HEK293T (cell line): ENCODE data around the gene SRRD.

Experiments
- CTCF ChIA-PET: fragments of 350-600 bp; formaldehyde crosslinking; extraction: SDS; loops from one replicate; lab custom pipeline; 2021; ENCODE audit warnings: antibody characterized with exemption, inconsistent platforms; lab: Yijun Ruan, JAX
- POLR2A ChIA-PET: fragments of 350-600 bp; formaldehyde crosslinking; extraction: SDS; loops from one replicate; lab custom pipeline; 2020; ENCODE audit warnings: antibody characterized with exemption, inconsistent platforms; lab: Yijun Ruan, JAX
- DNase-seq: peaks from one replicate; pipeline ENCODE4 v3.0.0; 2012; ENCODE audit warnings: mixed read lengths; ENCODE audit errors: extremely low spot score
- ARNT ChIP-seq: fragments of 450-650 bp; IDR thresholded peaks from 2 replicates; pipeline ENCODE4 v1.6.1; 2017; ENCODE audit warnings: mild to moderate bottlenecking
- BHLHE40 ChIP-seq: fragments of 450-650 bp; IDR thresholded peaks from 2 replicates; pipeline ENCODE4 v1.6.1; 2016; ENCODE audit warnings: mild to moderate bottlenecking, moderate library complexity, borderline replicate concordance
- CTBP1 ChIP-seq: fragments of 450-650 bp; IDR thresholded peaks from 2 replicates; pipeline ENCODE4 v1.6.1; 2016; ENCODE audit warnings: borderline replicate concordance
- ELF4 ChIP-seq: fragments of 450-650 bp; IDR thresholded peaks from 2 replicates; pipeline ENCODE4 v1.6.1; 2017; ENCODE audit warnings: antibody characterized with exemption
- FOXA1 ChIP-seq: fragments of 450-650 bp; IDR thresholded peaks from 2 replicates; pipeline ENCODE4 v1.6.1; 2016; ENCODE audit warnings: mild to moderate bottlenecking
- FOXK2 ChIP-seq: fragments of 450-650 bp; IDR thresholded peaks from 2 replicates; pipeline ENCODE4 v1.6.1; 2016; ENCODE audit warnings: mild to moderate bottlenecking
- FOXM1 ChIP-seq: fragments of 450-650 bp; IDR thresholded peaks from 2 replicates; pipeline ENCODE4 v1.6.1; 2017; ENCODE audit warnings: mild to moderate bottlenecking, borderline replicate concordance
- HDGF ChIP-seq: fragments of 450-650 bp; IDR thresholded peaks from 2 replicates; pipeline ENCODE4 v1.6.1; 2017; ENCODE audit warnings: antibody characterized with exemption, borderline replicate concordance
- L3MBTL2 ChIP-seq: fragments of 450-650 bp; conservative IDR thresholded peaks from 2 replicates; pipeline ENCODE4 v1.6.1; 2016; ENCODE audit warnings: mild to moderate bottlenecking
- LEF1 ChIP-seq: fragments of 450-650 bp; IDR thresholded peaks from 2 replicates; pipeline ENCODE4 v1.6.1; 2017; ENCODE audit warnings: mild to moderate bottlenecking, borderline replicate concordance
- NFRKB ChIP-seq: fragments of 450-650 bp; IDR thresholded peaks from 2 replicates; pipeline ENCODE4 v1.6.1; 2016; ENCODE audit warnings: mild to moderate bottlenecking, moderate library complexity
- PKNOX1 ChIP-seq: fragments of 450-650 bp; IDR thresholded peaks from 2 replicates; pipeline ENCODE4 v1.6.1; 2016
- SP1 ChIP-seq: fragments of 450-650 bp; IDR thresholded peaks from 2 replicates; pipeline ENCODE4 v1.6.1; 2017
- SUZ12 ChIP-seq: fragments of 450-650 bp; IDR thresholded peaks from 2 replicates; pipeline ENCODE4 v1.6.1; 2016; ENCODE audit warnings: mild to moderate bottlenecking
- TARDBP ChIP-seq: fragments of 450-650 bp; IDR thresholded peaks from 2 replicates; pipeline ENCODE4 v1.6.1; 2016
- ZNF384 ChIP-seq: fragments of 450-650 bp; IDR thresholded peaks from 2 replicates; pipeline ENCODE4 v1.6.1; 2016

The SRRD gene

GRCh38 chr22:26529345-26529744 is 45.7 kb downstream of the SRRD start:
- no peak for DNase-seq
- CTCF ChIA-PET: no interaction called here
- POLR2A ChIA-PET: no interaction called here
- TF ChIP-seq ELF4 (no peak), BHLHE40 (no peak), TARDBP (no peak)

GRCh38 chr22:26534171-26534855 is 50.6 kb downstream of the SRRD start:
- ChIA-PET POLR2A (no interaction called here), CTCF (no interaction called here)
- TF ChIP-seq TARDBP (no peak), HDGF (no peak), ELF4 (no peak), ARNT (no peak), PKNOX1 (no peak), NFRKB (no peak), FOXK2 (no peak), BHLHE40 (no peak), L3MBTL2 (no peak), CTBP1 (no peak), LEF1 (no peak), FOXA1 (no peak), FOXM1 (no peak), SP1 (no peak)
- DNase-seq: no peak

- POLR2A ChIA-PET: no interaction called here
- CTCF ChIA-PET: no interaction called here
- TF ChIP-seq LEF1 (no peak), ZNF384 (no peak), NFRKB (no peak), FOXM1 (no peak), CTBP1 (no peak), HDGF (no peak), L3MBTL2 (no peak), SP1 (no peak), TARDBP (no peak), ELF4 (no peak), SUZ12 (no peak), FOXA1 (no peak), ARNT (no peak), FOXK2 (no peak), BHLHE40 (no peak), PKNOX1 (no peak)
- no peak for DNase-seq
Observed at GRCh38 chr22:26534874-26535602, 51.4 kb downstream of the SRRD start.

- ChIA-PET POLR2A (no interaction called here), CTCF (no interaction called here)
- DNase-seq: no peak
- no peak for TF ChIP-seq SUZ12
- TF ChIP-seq ZNF384: no peak
- no peak for TF ChIP-seq BHLHE40
- no peak for TF ChIP-seq NFRKB
- TF ChIP-seq FOXK2: no peak
- no peak for TF ChIP-seq FOXA1
- no peak for TF ChIP-seq TARDBP
- TF ChIP-seq PKNOX1: no peak
- no peak for TF ChIP-seq FOXM1
- no peak for TF ChIP-seq SP1
- no peak for TF ChIP-seq ARNT
- no peak for TF ChIP-seq ELF4
- no peak for TF ChIP-seq HDGF
- TF ChIP-seq L3MBTL2: no peak
- TF ChIP-seq CTBP1: no peak
- TF ChIP-seq LEF1: no peak
Observed at GRCh38 chr22:26535603-26535908, 51.9 kb downstream of the SRRD start.

GRCh38 chr22:26536056-26536761 is 52.5 kb downstream of the SRRD start:
- ChIA-PET CTCF (no interaction called here), POLR2A (no interaction called here)
- TF ChIP-seq FOXM1 (no peak), LEF1 (no peak), NFRKB (no peak), TARDBP (no peak), SUZ12 (no peak), ELF4 (no peak), ARNT (no peak), CTBP1 (no peak), HDGF (no peak), FOXK2 (no peak)
- DNase-seq: no peak

- POLR2A ChIA-PET: no interaction called here
- CTCF ChIA-PET: no interaction called here
- DNase-seq: no peak
- no peak for TF ChIP-seq PKNOX1
- no peak for TF ChIP-seq TARDBP
- TF ChIP-seq L3MBTL2: no peak
- no peak for TF ChIP-seq BHLHE40
- TF ChIP-seq LEF1: no peak
- no peak for TF ChIP-seq FOXM1
- TF ChIP-seq NFRKB: no peak
Observed at GRCh38 chr22:26536762-26537134, 53.1 kb downstream of the SRRD start.
